Activated effector memory CD4-positive, alpha-beta T cell treated with Interleukin-2 at 50 U/mL for 16 hours (primary cell): ENCODE measurements around the gene KCNA3.
A peak's percentile ranks its signal among the peaks of the same experiment; 100 is the strongest.

ENCODE experiments used
- DNase-seq: peaks from one replicate; pipeline ENCODE4 v3.0.0-alpha.2; 2020

KCNA3 gene

GRCh38 chr1:110674337-110675059 lies at the start of gene KCNA3:
Gene KCNA3, minus strand, starts transcription at chr1:110674940. Its CDS starts 131 bp downstream, at chr1:110674809.
- peak; percentile 53 for DNase-seq

GRCh38 chr1:110722807-110723206 lies 48.1 kb upstream of the KCNA3 start:
- no peak for DNase-seq

GRCh38 chr1:110719908-110720307 lies 45.2 kb upstream of the KCNA3 start:
- no peak for DNase-seq

- no peak for DNase-seq
Measured at GRCh38 chr1:110718452-110718851, 43.7 kb upstream of the KCNA3 start.

- DNase-seq, result no peak
Measured at GRCh38 chr1:110717179-110717578, 42.4 kb upstream of the KCNA3 start.

- no peak for DNase-seq
Measured at GRCh38 chr1:110714374-110714995, 39.7 kb upstream of the KCNA3 start.

GRCh38 chr1:110713221-110713620 lies 38.5 kb upstream of the KCNA3 start:
- no peak for DNase-seq

GRCh38 chr1:110710314-110710713 lies 35.6 kb upstream of the KCNA3 start:
- DNase-seq, result no peak

GRCh38 chr1:110708974-110709440 lies 34.3 kb upstream of the KCNA3 start:
- no peak for DNase-seq

GRCh38 chr1:110707232-110707631 lies 32.5 kb upstream of the KCNA3 start:
- no peak for DNase-seq

GRCh38 chr1:110706621-110707020 lies 31.9 kb upstream of the KCNA3 start:
- no peak for DNase-seq

- DNase-seq, result no peak
Measured at GRCh38 chr1:110702260-110702659, 27.5 kb upstream of the KCNA3 start.

GRCh38 chr1:110700767-110701166 lies 26.0 kb upstream of the KCNA3 start:
- DNase-seq, result no peak

GRCh38 chr1:110697606-110698005 lies 22.9 kb upstream of the KCNA3 start:
- DNase-seq, result no peak

- DNase-seq, result no peak
Measured at GRCh38 chr1:110696818-110697217, 22.1 kb upstream of the KCNA3 start.

- no peak for DNase-seq
Measured at GRCh38 chr1:110690709-110691365, 16.1 kb upstream of the KCNA3 start.

- no peak for DNase-seq
Measured at GRCh38 chr1:110689868-110690267, 15.1 kb upstream of the KCNA3 start.

- DNase-seq, result no peak
Measured at GRCh38 chr1:110688514-110688913, 13.8 kb upstream of the KCNA3 start.

- DNase-seq, result no peak
Measured at GRCh38 chr1:110687250-110687649, 12.5 kb upstream of the KCNA3 start.

GRCh38 chr1:110686188-110686587 lies 11.4 kb upstream of the KCNA3 start:
- peak; percentile 12 for DNase-seq

- no peak for DNase-seq
Measured at GRCh38 chr1:110684491-110684890, 9.8 kb upstream of the KCNA3 start.

GRCh38 chr1:110682898-110683297 lies 8.2 kb upstream of the KCNA3 start:
- no peak for DNase-seq

- DNase-seq, result no peak
Measured at GRCh38 chr1:110680036-110680735, 5.4 kb upstream of the KCNA3 start.
